BJ (cell line): ENCODE data around the gene DIP2C. TPM values are rescaled to one million over a fixed set of nuclear protein-coding genes. Genes with fewer than 3 reads are reported as not detected.
"Not testable (repeated sequence)": the region's sequence is repeated elsewhere in the genome, so short reads cannot be mapped to it uniquely, and the experiment has no call there.

Experiments used
- CTCF ChIA-PET: fragments of 350-600 bp; formaldehyde crosslinking; extraction: SDS; loops from one replicate; lab custom pipeline; 2021; ENCODE audit warnings: antibody characterized with exemption, inconsistent platforms; lab: Yijun Ruan, JAX
- POLR2A ChIA-PET: fragments of 300-600 bp; sonication (Branson Sonifier 250); formaldehyde crosslinking; extraction: SDS; loops from one replicate; lab custom pipeline; 2021; ENCODE audit warnings: antibody characterized with exemption; lab: Charles Lee
- DNase-seq: peaks from one replicate; pipeline ENCODE4 v3.0.0-alpha.2; 2011; ENCODE audit warnings: low read depth
- H3K27me3 ChIP-seq: 2 replicates; pipeline ENCODE4 v1.6.0; 2011; ENCODE audit warnings: low read length; ENCODE audit not compliant: control insufficient read depth, insufficient read depth
- H3K36me3 ChIP-seq: 2 replicates; pipeline ENCODE4 v1.5.1; 2011; ENCODE audit warnings: low read length; ENCODE audit not compliant: control insufficient read depth, insufficient read depth
- H3K4me3 ChIP-seq: 2 replicates; pipeline ENCODE4 v1.5.1; 2011; ENCODE audit warnings: low read depth, mild to moderate bottlenecking, control low read depth, low read length
- polyA plus RNA-seq: library from polyadenylated mRNA; depleted of rRNA; stranded (reverse); fragments of >200 nt; gene quantifications from 2 replicates; pipeline ENCODE4 v1.2.3, GENCODE V29; 2011
- TF ChIP-seq, protein P1 (sequence below): IDR thresholded peaks from 2 replicates; pipeline ENCODE4 v1.5.1; 2011; ENCODE audit warnings: low read depth, mild to moderate bottlenecking, control low read depth, inconsistent platforms, low read length, moderate library complexity; ENCODE audit not compliant: insufficient read depth

Gene DIP2C
- polyA plus RNA-seq, 1 experiment = 9.3 TPM

DNA sequence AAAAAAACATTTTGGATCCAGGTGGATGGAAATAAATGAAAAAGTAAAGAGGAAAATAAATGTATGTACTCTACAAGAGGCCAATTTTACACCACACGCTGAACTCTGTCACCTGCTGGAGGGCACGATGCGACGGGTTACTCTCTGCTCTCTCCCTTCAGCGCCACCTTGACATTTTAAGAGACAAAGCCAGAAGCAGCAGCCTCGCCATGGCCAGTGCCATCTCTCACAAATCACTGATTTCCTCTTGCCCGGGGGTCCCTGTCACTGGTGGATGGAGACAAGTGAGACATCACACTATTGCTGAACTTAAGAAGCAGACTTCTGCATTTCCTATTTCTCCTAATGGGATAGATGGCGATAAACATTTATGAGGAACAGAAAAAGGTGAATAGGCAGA lies 364.2 kb downstream of the DIP2C start:
- no peak overlapping the region for H3K4me3 ChIP-seq
- CTCF ChIA-PET = no interaction called here
- DNase-seq = no peak
- no peaks in the 10 kb centered on the region for H3K27me3 ChIP-seq
- POLR2A ChIA-PET = no interaction called here
- peaks cover 7% of the 10 kb centered on the region for H3K36me3 ChIP-seq
- TF ChIP-seq, protein P1, sequence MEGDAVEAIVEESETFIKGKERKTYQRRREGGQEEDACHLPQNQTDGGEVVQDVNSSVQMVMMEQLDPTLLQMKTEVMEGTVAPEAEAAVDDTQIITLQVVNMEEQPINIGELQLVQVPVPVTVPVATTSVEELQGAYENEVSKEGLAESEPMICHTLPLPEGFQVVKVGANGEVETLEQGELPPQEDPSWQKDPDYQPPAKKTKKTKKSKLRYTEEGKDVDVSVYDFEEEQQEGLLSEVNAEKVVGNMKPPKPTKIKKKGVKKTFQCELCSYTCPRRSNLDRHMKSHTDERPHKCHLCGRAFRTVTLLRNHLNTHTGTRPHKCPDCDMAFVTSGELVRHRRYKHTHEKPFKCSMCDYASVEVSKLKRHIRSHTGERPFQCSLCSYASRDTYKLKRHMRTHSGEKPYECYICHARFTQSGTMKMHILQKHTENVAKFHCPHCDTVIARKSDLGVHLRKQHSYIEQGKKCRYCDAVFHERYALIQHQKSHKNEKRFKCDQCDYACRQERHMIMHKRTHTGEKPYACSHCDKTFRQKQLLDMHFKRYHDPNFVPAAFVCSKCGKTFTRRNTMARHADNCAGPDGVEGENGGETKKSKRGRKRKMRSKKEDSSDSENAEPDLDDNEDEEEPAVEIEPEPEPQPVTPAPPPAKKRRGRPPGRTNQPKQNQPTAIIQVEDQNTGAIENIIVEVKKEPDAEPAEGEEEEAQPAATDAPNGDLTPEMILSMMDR = no peak

DNA sequence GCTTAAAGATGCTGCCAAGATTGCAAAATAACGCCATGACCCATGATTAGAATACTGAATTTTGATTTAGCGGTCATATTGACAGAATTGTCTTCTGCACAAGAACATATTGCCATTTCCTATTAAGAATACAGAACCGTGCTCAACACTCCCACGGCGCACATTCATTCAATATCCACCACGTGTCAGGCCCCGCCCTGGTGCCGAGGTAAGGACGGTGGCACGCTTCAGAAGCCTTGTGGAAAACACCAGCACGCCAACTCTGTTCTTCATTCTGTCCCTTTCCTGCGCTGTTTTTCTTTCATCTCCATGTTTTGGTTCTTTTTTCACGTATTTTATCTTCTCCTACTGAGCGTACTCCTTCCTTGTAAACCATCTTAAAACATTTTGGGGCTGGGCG lies 364.9 kb downstream of the DIP2C start:
- ChIA-PET CTCF (no interaction called here), POLR2A (no interaction called here)
- H3K36me3 ChIP-seq = peaks cover 7% of the 10 kb centered on the region
- H3K27me3 ChIP-seq = no peaks in the 10 kb centered on the region
- no peak for DNase-seq
- no peak overlapping the region for H3K4me3 ChIP-seq
- TF ChIP-seq, protein P1 = no peak

DNA sequence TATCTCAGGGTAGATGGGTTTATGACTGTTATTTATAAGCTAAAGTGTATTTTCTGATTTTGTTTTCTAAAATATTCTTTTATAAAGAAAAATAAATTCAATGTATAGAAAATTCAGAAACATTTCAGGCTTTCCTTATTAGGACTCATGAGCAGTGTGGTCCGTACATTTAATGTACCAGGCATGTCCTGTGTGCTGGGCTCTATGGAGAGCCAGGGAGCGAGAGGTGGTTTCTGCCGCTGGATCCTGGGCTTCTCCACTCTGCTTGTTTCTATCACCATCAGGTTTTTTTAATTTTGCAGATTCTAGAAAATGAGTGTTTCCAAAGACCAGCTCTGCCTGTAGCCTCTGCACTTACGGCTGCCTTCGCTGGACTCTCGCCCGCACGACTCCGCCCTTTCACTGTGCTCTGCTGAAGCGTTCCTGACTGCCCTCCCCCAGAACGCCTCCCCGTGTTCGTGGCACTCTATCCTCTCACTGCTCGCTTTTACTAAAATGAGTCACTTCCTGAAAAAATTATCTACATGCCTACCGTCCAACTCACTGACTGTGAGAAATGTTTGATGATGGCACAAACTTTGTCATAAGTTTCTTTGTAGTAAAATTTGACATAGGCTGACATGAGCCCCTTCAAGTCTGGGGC lies 365.7 kb downstream of the DIP2C start:
- POLR2A ChIA-PET = no interaction called here
- peaks cover 7% of the 10 kb centered on the region for H3K36me3 ChIP-seq
- CTCF ChIA-PET = interaction anchor here (0.9 to 1.0 kb wide), 2 partner anchors 24 to 471 kb away, joined by 3 read pairs; no protein-coding TSS in a partner anchor

DNA sequence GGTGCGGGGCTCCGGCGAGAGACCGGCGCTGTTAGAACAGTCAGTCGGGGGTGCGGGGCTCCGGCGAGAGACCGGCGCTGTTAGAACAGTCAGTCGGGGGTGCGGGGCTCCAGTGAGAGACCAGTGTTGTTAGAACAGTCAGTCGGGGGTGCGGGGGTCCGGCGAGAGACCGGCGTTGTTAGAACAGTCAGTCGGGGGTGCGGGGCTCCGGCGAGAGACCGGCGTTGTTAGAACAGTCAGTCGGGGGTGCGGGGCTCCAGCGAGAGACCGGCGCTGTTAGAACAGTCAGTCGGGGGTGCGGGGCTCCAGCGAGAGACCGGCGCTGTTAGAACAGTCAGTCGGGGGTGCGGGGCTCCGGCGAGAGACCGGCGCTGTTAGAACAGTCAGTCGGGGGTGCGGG lies 366.4 kb downstream of the DIP2C start:
- CTCF ChIA-PET = interaction anchor here (0.9 kb wide), 1 partner anchor 471 kb away, joined by 3 read pairs; no protein-coding TSS in a partner anchor
- DNase-seq, H3K36me3 ChIP-seq, H3K4me3 ChIP-seq, H3K27me3 ChIP-seq, POLR2A ChIA-PET: not testable (repeated sequence)

More for the DNA sequence above, 365.7 kb downstream of the DIP2C start:
- TF ChIP-seq, protein P1 = peak; percentile 9; the same call in 1 of the 2 replicates
- DNase-seq = peak; percentile 93
- Histone ChIP-seq H3K27me3 (no peaks in the 10 kb centered on the region), H3K4me3 (no peak overlapping the region)

DNA sequence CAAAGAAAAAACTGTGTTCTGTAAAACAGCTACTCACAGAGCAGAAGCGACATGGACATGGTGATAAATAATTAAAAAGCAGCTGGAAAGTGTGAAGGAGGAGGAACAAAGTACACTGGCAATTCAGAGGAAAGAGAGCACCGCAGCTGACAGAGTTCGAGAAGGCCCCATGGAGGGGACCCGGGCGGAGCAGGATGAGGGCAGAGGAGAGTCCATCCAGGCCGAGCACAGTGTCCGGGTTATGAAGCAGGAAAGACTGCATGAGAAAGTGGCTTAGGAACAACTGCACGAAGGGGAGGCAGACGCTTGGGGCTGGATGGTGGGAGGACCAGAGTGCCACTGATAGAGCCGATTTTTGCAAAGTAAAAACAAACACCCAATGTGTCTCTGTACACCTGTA lies 368.7 kb downstream of the DIP2C start:
- CTCF ChIA-PET = no interaction called here
- TF ChIP-seq, protein P1 = no peak
- POLR2A ChIA-PET = no interaction called here
- H3K36me3 ChIP-seq = peaks cover 6% of the 10 kb centered on the region
- no peak for DNase-seq
- H3K27me3 ChIP-seq = no peaks in the 10 kb centered on the region
- H3K4me3 ChIP-seq = no peak overlapping the region

GRCh38 chr10:317926-318325 lies 371.5 kb downstream of the DIP2C start:
- H3K27me3 ChIP-seq = no peaks in the 10 kb centered on the region
- POLR2A ChIA-PET = no interaction called here
- CTCF ChIA-PET = no interaction called here

More at GRCh38 chr10:317926-318325, 371.5 kb downstream of the DIP2C start:
- no peak overlapping the region for H3K4me3 ChIP-seq
- no peak for DNase-seq
- TF ChIP-seq, protein P1 = no peak
- peaks cover 6% of the 10 kb centered on the region for H3K36me3 ChIP-seq
